ENCODE data around the gene PCBP4.

GRCh38 chr3:51940648-51941462, 26.4 kb downstream of the PCBP4 start:
- TF ChIP-seq CTCF (IDR thresholded peaks at IDR 0.05 in 4 of 5, conservative IDR thresholded peaks at IDR 0.05 in 1 of 5) = no peak
- TF ChIP-seq POLR2A (IDR thresholded peaks at IDR 0.05) = no peak

All from gastrocnemius medialis (tissue), 4 donors.